ENCODE measurements around the gene RSPH3. TPM values are rescaled to one million over a fixed set of nuclear protein-coding genes. Genes with fewer than 3 reads are reported as not detected.
"Not testable (repeated sequence)": the region's sequence is repeated elsewhere in the genome, so short reads cannot be mapped to it uniquely, and the experiment has no call there.

The RSPH3 gene
- polyA plus RNA-seq, 1 of the 3 experiments (the other 2 are of a cell fraction): 2.1 TPM

- peaks cover 12% of the 10 kb centered on the region; the same call in 1 of the 2 replicates for H3K27me3 ChIP-seq (ENCODE audit: insufficient read depth)
- H2AFZ ChIP-seq (ENCODE audit: low read depth); H3K36me3 ChIP-seq (replicated peaks in 1 of 2; ENCODE audit: control insufficient read depth in 1 of 2, insufficient read depth in 2 of 2, low read length in 1 of 2); H3K9me3 ChIP-seq; H4K20me1 ChIP-seq (ENCODE audit: insufficient read depth); H3K4me3 ChIP-seq (ENCODE audit: low read depth in 2 of 2, low read length in 1 of 2); POLR2A ChIA-PET; H3K9me2 ChIP-seq; DNase-seq; H3K27ac ChIP-seq (ENCODE audit: low read depth in 2 of 2, low read length in 1 of 2); H3F3A ChIP-seq (replicated peaks; ENCODE audit: insufficient read depth); H3K79me2 ChIP-seq (ENCODE audit: insufficient read depth); H3K9ac ChIP-seq; H3K4me1 ChIP-seq (ENCODE audit: control insufficient read depth in 1 of 2, insufficient read depth in 2 of 2, low read depth in 1 of 2, low read length in 1 of 2); H3K4me2 ChIP-seq: not testable (repeated sequence)
- CTCF ChIA-PET: interaction anchor here (1.3 to 10.7 kb wide), 3 partner anchors 29 to 89 kb away, joined by 3 to 152 read pairs (median 3); no protein-coding TSS in a partner anchor
- WGBS (ENCODE audit: low lambda C conversion rate): 69% methylated on average over 12 of the region's 12 CpGs
Observed at GRCh38 chr6:159038318-159038717, 38.3 kb upstream of the RSPH3 start.

- Histone ChIP-seq H3K4me1 (ENCODE audit: control insufficient read depth in 1 of 2, insufficient read depth in 2 of 2, low read depth in 1 of 2, low read length in 1 of 2) (no peaks in the 10 kb centered on the region; a peak in 1 of 4 replicates), H4K20me1 (ENCODE audit: insufficient read depth) (no peaks in the 10 kb centered on the region), H3K36me3 (replicated peaks in 1 of 2; ENCODE audit: control insufficient read depth in 1 of 2, insufficient read depth in 2 of 2, low read length in 1 of 2) (no peaks in the 10 kb centered on the region), H3K27ac (ENCODE audit: low read depth in 2 of 2, low read length in 1 of 2) (no peak overlapping the region), H3K9me3 (no peaks in the 10 kb centered on the region), H3K27me3 (ENCODE audit: insufficient read depth) (peaks cover 12% of the 10 kb centered on the region; the same call in 1 of the 2 replicates), H3K9ac (no peak overlapping the region), H2AFZ (ENCODE audit: low read depth) (no peak overlapping the region), H3F3A (replicated peaks; ENCODE audit: insufficient read depth) (no peaks in the 10 kb centered on the region), H3K4me3 (ENCODE audit: low read depth in 2 of 2, low read length in 1 of 2) (no peak overlapping the region), H3K4me2 (no peak overlapping the region), H3K9me2 (0 out of 2 replicates have a peak, but pooled peaks cover 2% of the 10 kb centered on the region), H3K79me2 (ENCODE audit: insufficient read depth) (no peaks in the 10 kb centered on the region)
- no peak for TF ChIP-seq USF1 (IDR thresholded peaks at IDR 0.05; ENCODE audit: borderline replicate concordance, low read depth)
- no peak for TF ChIP-seq TCF12 (IDR thresholded peaks at IDR 0.05)
- no peak for TF ChIP-seq EP300 (IDR thresholded peaks at IDR 0.05; ENCODE audit: borderline replicate concordance in 1 of 2, low read depth in 1 of 2, low read length in 1 of 2)
- TF ChIP-seq CHD2 (IDR thresholded peaks at IDR 0.05; ENCODE audit: low read length, partially characterized antibody): no peak
- TF ChIP-seq SMC3 (IDR thresholded peaks at IDR 0.05; ENCODE audit: low read depth, low read length): no peak
- TF ChIP-seq IRF3 (IDR thresholded peaks at IDR 0.05; ENCODE audit: low read depth, low read length): no peak
- POLR2A ChIA-PET: no interaction called here
- no peak for DNase-seq
- CTCF ChIA-PET: interaction anchor here (1.0 to 10.7 kb wide), 3 partner anchors 29 to 69 kb away, joined by 3 to 152 read pairs (median 3); no protein-coding TSS in a partner anchor
- WGBS (ENCODE audit: low lambda C conversion rate): 54% methylated on average over 5 of the region's 5 CpGs
Observed at GRCh38 chr6:159037756-159038290, 37.8 kb upstream of the RSPH3 start.

- POLR2A ChIA-PET: no interaction called here
- no peaks in the 10 kb centered on the region for H3K9me3 ChIP-seq
- no peak overlapping the region for H2AFZ ChIP-seq (ENCODE audit: low read depth)
- TF ChIP-seq RCOR1 (IDR thresholded peaks at IDR 0.05; ENCODE audit: low read length) (no peak), POLR2AphosphoS5 (IDR thresholded peaks at IDR 0.05; ENCODE audit: low read depth, low read length) (no peak), FOXJ3 (CRISPR knock-in tag; IDR thresholded peaks at IDR 0.05) (no peak), ZBTB33 (IDR thresholded peaks at IDR 0.05; ENCODE audit: borderline replicate concordance, low read depth) (no peak), MAX (IDR thresholded peaks at IDR 0.05; ENCODE audit: low read depth) (no peak), TAF1 (IDR thresholded peaks at IDR 0.05; ENCODE audit: borderline replicate concordance, low read depth, low read length) (no peak), EP300 (IDR thresholded peaks at IDR 0.05; ENCODE audit: borderline replicate concordance in 1 of 2, low read depth in 1 of 2, low read length in 1 of 2) (no peak), GATA2 (CRISPR knock-in tag; IDR thresholded peaks at IDR 0.05) (no peak), RFX5 (IDR thresholded peaks at IDR 0.05; ENCODE audit: low read length) (no peak), NRF1 (IDR thresholded peaks at IDR 0.05; ENCODE audit: low read depth, low read length) (no peak), GABPA (IDR thresholded peaks at IDR 0.05; ENCODE audit: low read depth) (no peak), TCF12 (IDR thresholded peaks at IDR 0.05) (no peak), RXRA (IDR thresholded peaks at IDR 0.05; ENCODE audit: borderline replicate concordance, low read depth) (no peak), MEF2A (IDR thresholded peaks at IDR 0.05; ENCODE audit: borderline replicate concordance, low read depth) (no peak)
- H3F3A ChIP-seq (replicated peaks; ENCODE audit: insufficient read depth): no peaks in the 10 kb centered on the region
- no peaks in the 10 kb centered on the region for H3K4me1 ChIP-seq (ENCODE audit: control insufficient read depth in 1 of 2, insufficient read depth in 2 of 2, low read depth in 1 of 2, low read length in 1 of 2)
- H3K9me2 ChIP-seq: 0 out of 2 replicates have a peak, but pooled peaks cover 2% of the 10 kb centered on the region
- H3K27ac ChIP-seq (ENCODE audit: low read depth in 2 of 2, low read length in 1 of 2): no peak overlapping the region
- H3K9ac ChIP-seq: no peak overlapping the region
- H3K4me2 ChIP-seq: no peak overlapping the region
- DNase-seq: no peak
- H3K4me3 ChIP-seq (ENCODE audit: low read depth in 2 of 2, low read length in 1 of 2): no peak overlapping the region
- no peaks in the 10 kb centered on the region for H3K79me2 ChIP-seq (ENCODE audit: insufficient read depth)
- WGBS (ENCODE audit: low lambda C conversion rate): 70% methylated on average over 2 of the region's 14 CpGs
- peaks cover 12% of the 10 kb centered on the region; the same call in 1 of the 2 replicates for H3K27me3 ChIP-seq (ENCODE audit: insufficient read depth)
- no peaks in the 10 kb centered on the region for H3K36me3 ChIP-seq (replicated peaks in 1 of 2; ENCODE audit: control insufficient read depth in 1 of 2, insufficient read depth in 2 of 2, low read length in 1 of 2)
- H4K20me1 ChIP-seq (ENCODE audit: insufficient read depth): no peaks in the 10 kb centered on the region
- CTCF ChIA-PET: interaction anchor here (1.0 to 10.7 kb wide), 4 partner anchors 19 to 98 kb away, joined by 3 to 152 read pairs (median 6); no protein-coding TSS in a partner anchor
Observed at GRCh38 chr6:159036673-159037072, 36.7 kb upstream of the RSPH3 start.

Data from SK-N-SH (cell line).